Memory B cell (primary cell): ENCODE measurements around the gene EPHA2.

Source experiments
- ATAC-seq: fragments of 150-1000 bp; cut with Tn5 transposase; 2 replicates; pipeline ENCODE4 v1.10.0; 2021; ENCODE audit warnings: low read depth, mild to moderate bottlenecking, moderate library complexity
- DNase-seq, 2 donors: peaks; one replicate each; pipeline ENCODE4 v3.0.0; 2022; ENCODE audit warnings: low spot score in 2 of 2
- H3K27ac Mint-ChIP-seq: one replicate; pipeline ENCODE4 v1.8.0; 2022; ENCODE audit warnings: mild to moderate bottlenecking, moderate library complexity, mixed read lengths
- H3K27me3 Mint-ChIP-seq: one replicate; pipeline ENCODE4 v1.8.0; 2022; ENCODE audit warnings: mixed read lengths
- H3K36me3 Mint-ChIP-seq: one replicate; pipeline ENCODE4 v1.8.0; 2022; ENCODE audit warnings: mild to moderate bottlenecking, mixed read lengths
- H3K4me1 Mint-ChIP-seq: one replicate; pipeline ENCODE4 v1.8.0; 2022; ENCODE audit warnings: mixed read lengths
- H3K4me3 Mint-ChIP-seq: one replicate; pipeline ENCODE4 v1.8.0; 2022; ENCODE audit warnings: mild to moderate bottlenecking, moderate library complexity, mixed read lengths
- H3K9me3 Mint-ChIP-seq: one replicate; pipeline ENCODE4 v1.8.0; 2022; ENCODE audit warnings: mixed read lengths

EPHA2 gene

DNA sequence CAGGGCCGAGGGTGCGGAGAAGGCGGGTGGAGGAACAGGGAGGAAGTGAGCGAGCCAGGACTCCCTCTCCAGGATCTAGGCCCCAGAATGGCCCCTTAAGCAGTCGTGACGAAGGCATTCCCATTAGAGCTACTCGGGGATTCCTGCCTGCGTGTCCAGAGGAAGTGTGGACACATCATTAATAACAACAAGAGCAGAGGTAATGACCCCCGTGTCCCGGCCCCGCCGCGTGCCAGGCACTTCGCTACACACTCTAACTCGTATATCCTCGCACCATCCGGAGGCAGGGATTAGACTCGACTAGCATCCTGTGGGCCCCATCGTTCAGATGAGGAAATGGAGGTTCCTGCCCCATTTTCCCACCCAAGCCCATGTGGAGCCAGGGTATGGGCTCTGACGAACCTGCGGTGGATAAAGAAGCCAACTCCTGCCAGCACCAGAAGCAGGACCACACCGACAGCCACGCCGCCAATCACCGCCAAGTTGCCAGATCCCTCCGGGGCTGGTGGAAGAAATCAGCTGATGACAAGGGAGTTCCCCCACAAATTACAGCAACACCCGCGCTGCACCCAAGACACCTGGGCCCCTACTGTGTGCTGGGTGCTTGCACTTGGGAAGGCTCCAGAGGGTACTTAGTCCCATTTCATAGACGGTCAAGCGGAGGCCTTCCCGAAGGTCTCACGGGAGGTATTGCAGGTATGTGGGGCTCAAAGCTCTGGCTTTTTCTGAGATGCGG lies 21.6 kb downstream of the EPHA2 start:
- ATAC-seq = no peak
- Mint-ChIP-seq H3K27ac (no peak overlapping the region), H3K4me3 (no peak overlapping the region), H3K36me3 (peaks cover 2% of the 10 kb centered on the region), H3K9me3 (no peaks in the 10 kb centered on the region), H3K4me1 (no peaks in the 10 kb centered on the region), H3K27me3 (peaks cover 10% of the 10 kb centered on the region)
- no peak for DNase-seq

DNA sequence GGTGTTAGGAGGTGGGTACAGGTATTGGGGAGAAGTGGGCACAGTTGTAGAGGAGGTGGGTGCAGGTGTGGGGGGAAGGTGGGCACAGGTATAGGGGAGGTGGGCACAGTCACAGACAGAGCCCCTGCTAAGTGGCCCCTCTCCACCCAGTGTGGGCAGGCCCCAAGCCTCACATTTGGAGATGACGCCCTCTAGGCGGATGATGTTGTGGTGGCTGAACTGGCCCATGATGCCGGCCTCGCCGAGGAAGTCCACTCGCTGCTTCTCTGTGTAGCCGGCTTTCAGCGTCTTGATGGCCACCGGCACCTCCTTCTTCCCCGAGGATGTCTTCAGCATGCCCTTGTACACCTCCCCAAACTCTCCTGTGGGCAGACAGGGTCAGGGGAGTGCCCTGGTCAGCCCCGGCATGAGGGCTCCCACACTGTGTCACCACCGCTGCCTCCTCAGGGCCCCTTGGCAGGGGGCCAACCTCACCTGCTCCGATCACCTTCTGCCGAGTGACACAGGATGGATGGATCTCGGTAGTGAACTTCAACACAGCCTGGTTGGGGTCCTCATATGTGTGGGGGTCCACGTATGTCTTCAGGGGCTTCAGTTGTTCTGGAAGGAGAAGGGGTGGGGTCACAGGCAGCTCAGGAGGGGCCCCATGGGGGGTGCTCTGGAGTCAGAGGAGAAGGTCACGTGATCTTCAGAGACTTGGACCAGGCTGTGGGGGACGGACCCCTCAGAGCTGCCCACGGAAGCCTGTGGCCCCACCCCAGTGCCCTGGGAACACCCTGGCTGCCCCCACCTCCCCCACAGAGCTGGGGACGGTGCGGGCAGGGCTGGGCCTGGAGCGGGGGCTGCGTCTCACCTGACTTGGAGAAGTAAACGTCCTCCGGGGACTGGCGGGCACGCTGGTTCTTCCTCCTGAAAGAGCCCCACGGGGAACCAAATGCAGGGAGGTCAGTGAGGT lies 22.6 kb downstream of the EPHA2 start:
- DNase-seq (no peak), ATAC-seq (no peak)
- Mint-ChIP-seq H3K27me3 (peaks cover 14% of the 10 kb centered on the region), H3K4me3 (no peak overlapping the region), H3K4me1 (no peaks in the 10 kb centered on the region), H3K36me3 (peaks cover 2% of the 10 kb centered on the region), H3K27ac (no peak overlapping the region), H3K9me3 (no peaks in the 10 kb centered on the region)

DNA sequence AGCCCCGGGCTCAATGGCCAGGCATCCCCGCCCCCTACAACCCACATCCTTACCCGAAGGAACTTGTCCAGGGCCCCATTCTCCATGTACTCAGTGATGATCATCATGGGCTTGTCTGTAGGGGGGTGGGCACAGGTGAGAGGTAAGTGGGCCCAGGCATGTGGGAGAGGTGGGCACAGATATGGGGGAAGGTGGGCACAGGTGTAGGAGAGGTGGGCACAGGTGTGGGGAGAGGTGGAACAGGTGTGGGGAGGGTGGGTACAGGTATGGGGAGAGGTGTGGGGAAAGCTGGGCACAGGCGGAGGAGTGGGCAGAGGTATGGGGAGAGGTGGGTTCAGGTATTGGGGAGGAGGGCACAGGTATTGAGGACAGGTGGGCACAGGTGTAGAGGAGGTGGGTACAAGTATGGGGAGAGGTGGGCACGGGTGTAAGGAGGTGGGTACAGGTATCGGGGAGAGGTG lies 23.5 kb downstream of the EPHA2 start:
- Mint-ChIP-seq H3K27ac (no peak overlapping the region), H3K4me3 (no peak overlapping the region), H3K9me3 (no peaks in the 10 kb centered on the region), H3K4me1 (no peaks in the 10 kb centered on the region), H3K27me3 (peaks cover 17% of the 10 kb centered on the region), H3K36me3 (peaks cover 2% of the 10 kb centered on the region)
- no peak for ATAC-seq
- DNase-seq = no peak

DNA sequence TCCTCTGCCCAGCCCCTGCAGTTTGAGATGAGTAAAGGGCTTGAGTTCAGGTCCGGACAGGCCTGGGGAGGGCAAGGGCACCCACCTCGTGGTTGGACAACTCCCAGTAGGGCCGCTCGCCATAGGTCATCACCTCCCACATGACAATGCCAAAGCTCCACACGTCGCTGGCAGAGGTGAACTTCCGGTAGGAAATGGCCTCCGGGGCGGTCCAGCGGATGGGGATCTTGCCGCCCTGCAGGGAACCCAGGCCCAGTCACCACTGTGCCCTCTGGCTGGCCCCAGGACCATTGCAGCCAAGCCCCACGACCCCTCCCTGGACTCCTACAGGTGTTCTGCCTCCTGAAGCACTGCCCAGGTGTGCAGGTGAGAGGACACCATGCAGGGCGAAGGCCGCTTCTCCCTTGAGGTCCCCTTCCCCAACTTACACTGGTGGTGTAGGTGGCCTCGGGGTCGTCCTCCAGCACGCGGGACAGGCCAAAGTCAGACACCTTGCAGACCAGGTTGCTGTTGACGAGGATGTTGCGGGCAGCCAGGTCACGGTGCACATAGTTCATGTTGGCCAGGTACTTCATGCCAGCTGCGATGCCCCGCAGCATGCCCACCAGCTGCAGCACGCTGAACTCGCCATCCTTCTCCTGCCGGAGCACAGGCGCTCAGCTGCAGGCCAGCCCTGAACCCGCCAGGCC lies 24.1 kb downstream of the EPHA2 start:
- no peaks in the 10 kb centered on the region for H3K4me1 Mint-ChIP-seq
- H3K27me3 Mint-ChIP-seq = peaks cover 18% of the 10 kb centered on the region
- peaks cover 2% of the 10 kb centered on the region for H3K36me3 Mint-ChIP-seq
- no peak overlapping the region for H3K27ac Mint-ChIP-seq
- H3K9me3 Mint-ChIP-seq = no peaks in the 10 kb centered on the region
- DNase-seq (no peak), ATAC-seq (no peak)
- no peak overlapping the region for H3K4me3 Mint-ChIP-seq

DNA sequence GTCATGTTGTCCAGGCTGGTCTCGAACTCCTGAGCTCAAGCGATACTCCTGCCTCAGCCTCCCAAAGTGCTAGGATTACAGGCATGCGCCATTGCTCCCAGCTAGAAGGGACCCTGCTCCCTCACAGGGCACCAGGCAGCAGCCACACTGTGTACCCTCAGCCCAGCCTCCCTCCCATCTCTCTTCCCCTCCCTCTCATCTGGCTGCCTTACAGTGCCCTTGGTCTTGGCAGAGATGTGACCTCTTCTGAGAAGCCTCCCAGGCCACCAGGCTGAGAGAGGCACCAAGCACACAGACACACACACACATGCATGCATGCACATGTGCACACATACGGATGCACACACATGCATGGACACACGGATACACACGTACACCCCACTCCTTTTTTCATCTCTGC lies 25.0 kb downstream of the EPHA2 start:
- Mint-ChIP-seq H3K27ac (no peak overlapping the region), H3K9me3 (no peaks in the 10 kb centered on the region), H3K27me3 (peaks cover 22% of the 10 kb centered on the region), H3K4me1 (no peaks in the 10 kb centered on the region), H3K4me3 (no peak overlapping the region), H3K36me3 (peaks cover 2% of the 10 kb centered on the region)
- DNase-seq = no peak
- no peak for ATAC-seq

DNA sequence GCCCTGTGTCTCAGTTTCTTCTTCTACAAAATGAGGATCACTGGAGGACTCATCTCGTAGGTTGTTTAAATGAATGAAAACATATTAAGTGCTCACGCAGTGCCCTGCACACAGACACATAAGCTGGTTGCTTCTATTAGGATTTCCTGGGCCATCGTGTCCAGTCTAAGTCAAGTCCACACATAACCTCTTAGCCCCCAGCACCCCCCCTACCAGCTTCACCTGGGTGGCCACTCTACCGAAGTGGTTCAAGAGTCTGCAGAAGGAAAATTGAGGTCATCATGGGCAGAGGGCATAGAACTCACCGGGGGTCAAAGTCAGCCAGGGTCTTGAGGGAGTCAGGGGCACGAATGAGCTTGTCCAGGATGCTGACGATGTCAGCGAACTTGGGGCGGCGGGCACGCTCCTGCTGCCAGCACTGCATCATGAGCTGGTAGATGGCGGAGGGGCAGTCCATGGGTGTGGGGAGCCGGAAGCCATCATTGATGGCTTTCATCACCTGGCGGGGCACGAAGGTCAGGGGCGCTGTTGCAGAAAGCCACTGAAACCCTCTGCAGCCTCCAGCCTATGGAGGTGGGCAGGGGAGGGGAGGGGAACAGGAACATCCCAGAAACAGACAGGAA lies 25.8 kb downstream of the EPHA2 start:
- Mint-ChIP-seq H3K27ac (no peak overlapping the region), H3K4me1 (no peaks in the 10 kb centered on the region), H3K9me3 (no peaks in the 10 kb centered on the region), H3K27me3 (peaks cover 20% of the 10 kb centered on the region), H3K36me3 (peaks cover 2% of the 10 kb centered on the region), H3K4me3 (no peak overlapping the region)
- no peak for DNase-seq
- no peak for ATAC-seq

DNA sequence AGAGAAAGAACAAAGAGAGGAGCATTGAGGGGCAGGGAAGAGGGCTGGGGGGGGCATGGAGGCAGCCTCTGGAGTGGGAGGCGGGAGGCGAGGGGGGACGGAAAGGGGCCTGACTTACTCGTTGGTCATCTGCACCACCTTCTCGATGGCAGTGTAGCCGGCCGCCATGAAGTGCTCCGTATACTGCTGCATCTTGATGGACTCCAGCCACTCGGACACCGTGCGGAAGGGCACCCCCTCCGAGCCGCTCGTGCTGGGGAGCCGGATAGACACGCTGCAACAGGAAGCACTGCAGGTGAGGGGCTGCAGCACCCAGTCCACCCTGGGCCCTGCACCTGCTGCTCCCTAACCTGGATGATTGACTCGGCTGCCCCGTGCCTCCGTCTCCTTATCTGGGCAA lies 26.6 kb downstream of the EPHA2 start:
- Mint-ChIP-seq H3K27me3 (peaks cover 22% of the 10 kb centered on the region), H3K36me3 (no peaks in the 10 kb centered on the region), H3K4me1 (no peaks in the 10 kb centered on the region), H3K27ac (no peak overlapping the region), H3K9me3 (no peaks in the 10 kb centered on the region), H3K4me3 (no peak overlapping the region)
- DNase-seq (no peak), ATAC-seq (no peak)

DNA sequence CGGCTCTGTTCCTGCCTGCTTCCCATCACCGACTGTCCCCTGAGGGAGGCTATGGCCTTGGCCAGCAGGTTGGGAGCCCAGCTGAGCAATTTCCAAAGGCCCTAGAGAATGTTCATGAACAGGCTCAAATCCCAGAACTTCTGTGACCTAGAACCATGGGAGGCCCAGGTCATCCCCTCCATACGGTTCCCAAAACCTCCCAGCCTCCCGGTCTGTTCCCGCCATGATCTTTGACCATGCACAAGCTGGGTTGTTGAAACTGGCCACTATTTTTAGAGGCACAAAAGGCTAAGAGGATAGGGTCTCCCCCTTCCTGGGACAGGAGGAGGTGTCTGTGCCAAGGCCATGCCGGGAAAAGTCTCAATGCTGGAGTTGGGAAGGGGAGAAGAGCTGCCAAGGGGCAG lies 27.5 kb downstream of the EPHA2 start:
- ATAC-seq = no peak
- no peaks in the 10 kb centered on the region for H3K9me3 Mint-ChIP-seq
- DNase-seq = no peak
- H3K4me3 Mint-ChIP-seq = no peak overlapping the region
- H3K27ac Mint-ChIP-seq = no peak overlapping the region
- H3K4me1 Mint-ChIP-seq = no peaks in the 10 kb centered on the region
- H3K27me3 Mint-ChIP-seq = peaks cover 24% of the 10 kb centered on the region
- H3K36me3 Mint-ChIP-seq = no peaks in the 10 kb centered on the region

DNA sequence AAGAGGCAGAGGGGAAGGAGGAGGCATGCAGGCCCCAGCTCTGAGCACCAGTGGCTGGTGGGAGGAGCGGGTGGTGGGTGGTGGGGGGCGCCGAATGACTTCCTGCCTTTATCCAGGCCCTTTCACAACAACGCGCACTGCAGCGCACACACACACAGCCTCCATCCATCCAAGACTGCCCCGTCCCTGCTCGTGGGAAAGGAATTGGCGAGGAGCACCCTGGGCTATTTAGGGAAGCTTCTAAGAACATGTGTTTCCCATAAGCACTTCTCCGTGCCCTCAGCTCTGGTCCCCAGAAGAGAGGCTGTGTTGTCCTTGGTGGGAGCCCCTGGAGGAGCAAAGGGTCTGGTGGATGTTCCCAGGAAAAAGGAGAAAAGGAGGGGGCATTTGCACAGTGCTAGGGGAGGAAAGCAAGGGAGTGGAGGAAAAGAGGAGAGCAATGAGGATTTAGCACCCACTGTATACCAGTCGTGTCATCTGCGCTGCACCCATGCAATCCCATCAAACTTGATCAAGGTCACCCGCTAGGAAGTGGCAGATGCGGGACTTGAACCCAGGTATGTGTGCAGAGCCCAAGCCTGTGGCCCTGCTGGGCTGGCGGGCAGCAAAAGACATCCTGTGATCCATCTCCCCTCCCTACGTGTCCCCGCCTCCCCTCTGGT lies 28.1 kb downstream of the EPHA2 start:
- Mint-ChIP-seq H3K4me1 (peaks cover 3% of the 10 kb centered on the region), H3K27ac (no peak overlapping the region), H3K9me3 (no peaks in the 10 kb centered on the region), H3K4me3 (no peak overlapping the region), H3K27me3 (peaks cover 27% of the 10 kb centered on the region), H3K36me3 (no peaks in the 10 kb centered on the region)
- ATAC-seq = no peak
- DNase-seq = no peak

DNA sequence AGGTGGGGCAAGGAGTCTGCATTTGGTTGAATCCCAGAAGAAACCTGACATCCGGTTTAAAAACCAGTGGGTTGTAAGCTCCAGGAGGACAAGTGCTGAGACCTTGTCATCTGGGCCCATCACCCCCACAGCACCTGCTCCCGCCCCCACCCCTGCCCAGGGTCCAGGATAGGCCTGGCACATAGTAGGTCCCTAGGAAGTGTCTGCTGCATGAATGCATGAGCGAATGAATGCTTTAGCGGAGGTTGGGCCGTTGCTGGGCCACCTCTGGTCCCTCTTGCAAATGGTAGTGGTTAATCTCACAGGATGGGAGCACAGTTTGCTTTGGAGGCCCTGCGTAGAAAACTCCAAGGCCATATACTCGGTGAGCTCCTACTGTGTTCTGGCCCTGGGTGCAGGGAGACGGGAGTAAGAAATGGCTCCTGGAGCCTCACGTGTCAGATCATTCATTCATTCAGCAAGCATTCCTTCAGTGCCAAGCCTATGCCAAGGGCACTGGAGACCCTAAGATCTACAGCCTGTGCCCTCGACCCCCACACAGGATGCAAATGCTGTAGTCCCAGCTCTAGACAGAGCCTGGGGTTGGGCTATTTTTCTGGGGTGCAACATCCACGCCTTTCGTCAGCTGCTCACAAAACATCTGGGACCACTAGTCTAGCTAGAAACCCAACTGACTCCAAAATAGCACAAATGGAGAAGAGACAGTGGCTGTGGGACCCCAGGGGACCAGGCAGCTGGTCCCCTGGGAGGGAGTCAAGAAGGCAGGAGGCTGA lies 28.9 kb downstream of the EPHA2 start:
- Mint-ChIP-seq H3K27ac (no peak overlapping the region), H3K36me3 (no peaks in the 10 kb centered on the region), H3K27me3 (peaks cover 28% of the 10 kb centered on the region), H3K4me3 (no peak overlapping the region), H3K4me1 (peaks cover 3% of the 10 kb centered on the region), H3K9me3 (no peaks in the 10 kb centered on the region)
- ATAC-seq = no peak
- no peak for DNase-seq

DNA sequence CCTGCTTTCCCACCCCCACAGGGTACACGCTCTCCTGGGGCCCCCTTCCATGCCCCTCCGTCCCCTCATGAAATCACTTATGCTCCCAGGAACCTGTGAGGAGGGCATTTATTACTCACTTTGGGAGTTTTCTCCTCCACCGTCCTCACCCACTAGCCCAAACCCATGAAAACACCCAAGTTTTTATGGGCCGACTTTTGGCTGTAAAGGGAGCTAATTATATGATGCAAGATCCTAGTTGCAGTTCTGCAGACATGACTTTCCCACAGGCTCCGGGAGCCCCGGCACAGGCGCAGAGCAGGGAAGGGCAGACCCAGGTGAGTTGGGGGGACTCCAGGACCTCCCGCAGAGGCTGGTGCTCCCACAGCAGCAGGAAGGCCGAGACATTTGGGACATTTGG lies 29.7 kb downstream of the EPHA2 start:
- no peaks in the 10 kb centered on the region for H3K36me3 Mint-ChIP-seq
- peaks cover 3% of the 10 kb centered on the region for H3K4me1 Mint-ChIP-seq
- no peak for DNase-seq
- H3K27ac Mint-ChIP-seq = no peak overlapping the region
- no peak overlapping the region for H3K4me3 Mint-ChIP-seq
- no peak for ATAC-seq
- H3K9me3 Mint-ChIP-seq = no peaks in the 10 kb centered on the region
- peaks cover 28% of the 10 kb centered on the region for H3K27me3 Mint-ChIP-seq

DNA sequence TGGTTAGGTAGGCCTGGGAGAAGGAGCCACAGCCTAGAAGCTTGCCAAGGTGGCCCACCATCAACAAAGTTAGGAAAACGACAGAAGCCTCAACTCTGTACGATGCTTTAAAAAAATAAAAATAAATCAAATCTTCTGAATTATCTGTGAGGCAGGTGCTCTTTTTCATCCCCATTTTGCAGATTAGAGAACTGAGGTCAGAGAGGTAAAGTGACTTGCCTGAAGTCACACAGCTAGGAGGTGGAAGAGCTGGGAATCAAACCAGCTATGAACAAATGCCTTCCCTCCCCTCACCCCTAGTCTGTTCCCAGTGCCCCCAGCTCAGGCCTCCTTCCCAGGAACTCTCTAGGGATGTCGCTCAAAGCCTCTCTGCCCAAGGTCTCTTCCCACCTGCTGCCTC lies 30.4 kb downstream of the EPHA2 start:
- no peak overlapping the region for H3K27ac Mint-ChIP-seq
- no peaks in the 10 kb centered on the region for H3K9me3 Mint-ChIP-seq
- H3K36me3 Mint-ChIP-seq = no peaks in the 10 kb centered on the region
- H3K4me3 Mint-ChIP-seq = no peak overlapping the region
- H3K27me3 Mint-ChIP-seq = peaks cover 25% of the 10 kb centered on the region
- DNase-seq = no peak
- H3K4me1 Mint-ChIP-seq = peaks cover 3% of the 10 kb centered on the region
- no peak for ATAC-seq

DNA sequence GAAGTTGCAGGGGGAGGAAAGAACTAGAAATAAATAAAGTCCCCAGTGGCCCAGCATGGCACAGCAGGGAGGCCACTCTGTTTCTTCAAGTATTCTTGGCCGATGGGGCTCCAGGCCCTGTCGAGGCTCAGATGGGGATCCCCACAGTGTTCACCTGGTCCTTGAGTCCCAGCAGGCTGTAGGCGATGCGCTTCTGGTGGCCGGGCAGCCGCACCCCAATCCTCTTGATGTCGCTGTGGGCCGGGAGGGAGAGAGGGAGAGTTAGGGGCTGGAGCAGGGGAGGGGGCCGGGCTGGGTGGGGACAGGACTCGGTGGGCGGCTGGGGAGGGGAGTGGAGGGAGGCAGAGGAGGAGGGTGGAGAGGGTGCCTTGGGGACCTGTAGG lies 30.8 kb downstream of the EPHA2 start:
- Mint-ChIP-seq H3K27me3 (peaks cover 25% of the 10 kb centered on the region), H3K4me3 (no peak overlapping the region)

More for the DNA sequence above, 30.8 kb downstream of the EPHA2 start:
- DNase-seq (no peak), ATAC-seq (no peak)
- no peak overlapping the region for H3K27ac Mint-ChIP-seq
- H3K36me3 Mint-ChIP-seq = no peaks in the 10 kb centered on the region
- no peaks in the 10 kb centered on the region for H3K9me3 Mint-ChIP-seq
- H3K4me1 Mint-ChIP-seq = peaks cover 3% of the 10 kb centered on the region
